NCI-H345 treated with DMSO at 0.1 percent for 48 hours (cell line): ENCODE data around the gene SGSH.

Experiments used
- DNase-seq: peaks from one replicate; lab custom pipeline; 2025; ENCODE audit not compliant: unreplicated experiment; lab: John Stamatoyannopoulos, UW

The SGSH gene

DNA sequence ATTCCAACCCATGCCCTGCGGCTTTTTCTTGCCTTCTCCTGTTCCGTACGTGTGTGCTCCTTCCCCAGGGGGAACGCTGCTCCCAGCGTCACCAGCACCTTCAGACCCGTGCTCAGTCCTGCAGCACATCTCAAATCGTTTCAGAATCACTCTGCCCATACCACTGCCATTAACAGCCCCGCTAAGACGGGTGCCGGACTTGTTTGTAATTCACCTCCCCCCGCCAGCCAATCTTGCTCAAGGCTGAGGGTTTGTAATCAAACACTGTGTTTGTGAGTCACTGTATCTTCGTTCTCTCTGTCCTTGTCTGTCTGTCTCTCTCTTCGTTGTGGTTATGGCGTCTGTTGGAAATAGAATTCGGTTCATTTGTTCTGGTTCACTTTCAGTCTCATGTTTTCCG lies 33.0 kb downstream of the SGSH start:
- no peak for DNase-seq

DNA sequence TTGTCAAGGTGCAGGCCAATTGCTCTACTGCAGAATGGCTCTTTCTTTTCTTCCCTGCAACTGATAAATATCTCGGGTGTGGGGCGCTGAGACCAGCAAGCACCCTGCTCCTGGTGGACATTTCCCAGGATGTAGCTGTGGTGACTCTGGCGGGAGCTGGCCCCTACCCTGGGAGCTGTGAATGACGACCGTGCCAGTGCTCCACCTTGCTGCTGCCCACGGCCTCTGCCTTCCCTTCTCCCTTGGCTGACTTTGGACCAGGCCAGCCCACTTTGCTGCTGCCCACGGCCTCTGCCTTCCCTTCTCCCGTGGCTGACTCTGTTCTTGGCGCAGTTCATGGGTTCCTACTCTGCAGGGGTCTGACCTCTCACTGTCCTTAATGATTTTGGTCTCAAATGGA lies 34.2 kb downstream of the SGSH start:
- no peak for DNase-seq

DNA sequence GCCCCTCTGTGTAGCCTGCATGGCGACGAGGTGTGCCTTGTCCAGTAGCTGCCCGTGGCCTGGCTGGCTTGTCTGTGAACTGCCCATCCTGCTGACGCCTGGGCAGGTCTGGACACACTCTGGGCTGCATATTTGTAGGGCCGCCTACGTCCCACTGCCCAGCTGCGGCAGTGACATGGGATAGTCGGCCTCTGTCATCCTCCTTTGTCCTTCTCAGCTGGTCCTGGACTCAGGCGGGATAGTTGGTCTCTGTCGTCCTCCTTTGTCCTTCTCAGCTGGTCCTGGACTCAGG lies 35.8 kb downstream of the SGSH start:
- DNase-seq = no peak

DNA sequence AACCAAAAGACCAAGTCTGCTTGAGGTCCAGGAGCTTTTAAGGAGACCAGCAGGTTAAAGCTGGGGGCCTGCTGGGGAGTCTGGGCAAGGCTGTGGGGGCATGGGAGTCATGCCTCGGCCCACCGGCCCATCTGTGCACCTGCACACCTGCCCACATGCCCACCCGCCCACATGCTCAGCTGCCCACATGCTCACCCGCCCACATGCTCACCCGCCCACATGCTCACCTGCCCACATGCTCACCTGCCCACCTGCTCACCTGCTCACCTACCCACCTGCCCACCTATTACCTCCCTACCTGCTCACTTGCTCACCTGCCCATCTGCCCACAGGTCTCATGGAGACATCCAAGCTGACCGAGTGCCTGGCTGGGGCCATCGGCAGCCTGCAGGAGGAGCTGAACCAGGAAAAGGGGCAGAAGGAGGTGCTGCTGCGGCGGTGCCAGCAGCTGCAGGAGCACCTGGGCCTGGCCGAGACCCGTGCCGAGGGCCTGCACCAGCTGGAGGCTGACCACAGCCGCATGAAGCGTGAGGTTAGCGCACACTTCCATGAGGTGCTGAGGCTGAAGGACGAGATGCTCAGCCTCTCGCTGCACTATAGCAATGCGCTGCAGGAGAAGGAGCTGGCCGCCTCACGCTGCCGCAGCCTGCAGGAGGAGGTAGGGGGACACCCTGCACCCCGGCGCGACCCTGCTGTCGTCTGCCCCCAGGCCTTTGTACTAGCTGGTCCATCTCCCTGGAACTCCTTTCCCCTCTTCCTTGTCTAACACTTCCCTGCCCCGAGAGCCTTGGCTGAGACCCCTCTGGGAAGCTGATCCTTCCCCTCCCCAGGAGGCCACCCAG lies 36.3 kb downstream of the SGSH start:
- DNase-seq = no peak

DNA sequence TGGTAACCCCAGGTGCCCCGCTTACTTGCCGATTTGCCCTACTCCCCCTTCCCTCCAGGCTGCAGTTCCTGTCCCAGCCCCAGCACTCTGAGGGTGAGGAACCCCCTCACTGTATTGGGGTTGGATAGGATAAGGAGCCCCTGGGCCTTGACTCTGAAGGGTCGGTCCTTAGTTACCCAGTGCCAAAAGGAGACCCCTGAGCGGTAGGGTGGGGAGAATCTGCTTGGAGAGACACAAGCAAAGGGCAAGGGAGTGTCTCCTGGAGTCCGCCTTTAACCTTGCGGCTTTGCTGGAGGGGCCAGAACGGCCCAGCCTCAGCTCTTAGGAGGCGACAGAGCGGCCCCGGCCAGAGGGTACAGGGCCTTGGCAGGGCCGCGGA lies 37.3 kb downstream of the SGSH start:
- DNase-seq = no peak

DNA sequence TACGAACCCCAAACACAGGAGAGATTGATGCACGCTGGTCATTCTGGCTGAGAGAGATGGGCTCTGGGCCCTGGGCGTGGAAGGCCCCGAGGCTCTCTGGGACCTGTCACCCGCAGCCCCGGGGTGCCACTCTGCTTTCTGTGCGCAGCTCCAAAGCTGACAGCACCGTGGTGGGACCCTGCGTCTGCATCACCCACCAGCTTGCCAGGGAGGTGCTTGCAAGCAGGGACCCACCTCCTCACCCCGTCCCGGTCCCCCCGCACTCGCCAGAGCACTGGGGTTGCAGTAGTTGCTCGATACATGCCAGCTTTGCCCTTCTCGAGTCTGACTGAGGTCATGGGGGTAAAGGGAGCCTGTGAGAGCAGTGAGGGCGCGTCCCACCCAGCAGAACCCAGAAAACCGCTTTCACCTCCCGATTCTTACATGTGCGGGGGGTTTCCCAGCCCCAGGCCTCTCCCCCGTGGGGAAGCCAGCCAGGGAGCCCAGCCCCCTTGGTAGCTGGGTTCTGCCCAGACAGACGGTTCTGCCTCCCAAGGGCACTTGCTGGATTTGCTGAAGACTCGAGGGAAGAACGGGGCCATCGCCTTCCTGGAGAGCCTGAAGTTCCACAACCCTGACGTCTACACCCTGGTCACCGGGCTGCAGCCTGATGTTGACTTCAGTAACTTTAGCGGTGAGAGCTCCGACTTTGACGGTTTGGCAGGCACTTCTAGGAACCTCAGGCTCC lies 37.9 kb downstream of the SGSH start:
- no peak for DNase-seq

DNA sequence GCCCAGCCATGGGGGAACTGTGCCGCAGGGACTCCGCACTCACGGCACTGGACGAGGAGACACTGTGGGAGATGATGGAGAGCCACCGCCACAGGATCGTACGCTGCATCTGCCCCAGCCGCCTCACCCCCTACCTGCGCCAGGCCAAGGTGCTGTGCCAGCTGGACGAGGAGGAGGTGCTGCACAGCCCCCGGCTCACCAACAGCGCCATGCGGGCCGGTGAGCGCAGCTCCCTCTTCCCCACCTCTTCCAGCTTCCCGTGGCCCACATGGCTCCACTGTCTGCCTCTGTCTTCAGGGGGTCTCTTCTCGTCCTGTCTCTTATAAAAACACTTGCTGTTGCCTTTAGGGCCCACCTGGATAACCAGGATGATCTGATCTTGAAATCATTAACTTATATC lies 38.7 kb downstream of the SGSH start:
- no peak for DNase-seq

DNA sequence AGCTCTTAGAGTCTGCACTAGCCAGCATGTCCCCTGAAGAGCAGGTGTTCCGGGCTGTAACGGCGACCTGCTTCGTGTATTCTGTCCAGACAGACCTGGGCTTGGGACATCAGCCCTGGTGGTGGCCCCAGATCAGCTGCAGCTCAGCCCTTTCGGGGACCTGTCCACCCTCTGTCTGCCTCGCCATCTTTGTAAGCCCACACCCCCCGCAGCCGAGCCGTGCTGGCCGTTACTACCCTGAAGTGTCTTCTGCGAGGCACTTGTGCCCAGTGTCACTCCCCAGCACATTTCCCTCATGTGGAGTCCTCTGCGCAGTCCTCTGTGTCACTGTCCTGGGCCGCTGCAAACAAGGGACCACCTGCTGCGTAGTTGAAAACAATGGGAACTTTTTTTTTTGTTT lies 39.9 kb downstream of the SGSH start:
- no peak for DNase-seq

DNA sequence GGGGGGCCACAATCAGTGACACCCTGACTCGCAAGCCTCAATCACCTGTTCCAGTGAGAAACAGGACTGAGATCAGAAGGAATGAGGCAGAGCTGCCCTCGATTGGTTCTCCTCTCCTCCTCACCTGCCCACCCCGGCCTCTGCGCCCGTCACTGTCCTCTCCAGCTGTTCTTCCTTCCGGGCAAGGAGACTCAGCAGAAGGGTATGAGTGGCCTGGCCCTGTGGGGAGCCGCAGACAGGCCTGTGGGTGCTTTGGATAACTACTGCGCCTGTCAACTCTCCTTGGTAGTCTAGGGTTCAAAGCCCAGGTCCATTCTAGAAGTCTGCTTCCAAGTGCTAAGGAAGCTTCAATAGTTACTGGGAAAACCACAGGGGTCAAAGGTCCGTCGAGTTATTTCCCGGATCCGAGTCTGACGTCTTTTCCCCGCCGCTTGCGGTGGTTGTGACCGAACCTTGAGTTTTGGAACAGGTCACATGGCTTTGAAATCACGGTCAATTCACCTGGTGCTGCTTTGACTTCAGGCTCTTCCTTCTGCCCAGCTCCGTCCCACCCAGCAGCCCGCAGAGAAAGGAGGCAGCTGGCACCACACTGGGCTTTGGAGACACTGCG lies 42.0 kb downstream of the SGSH start:
- DNase-seq = no peak

DNA sequence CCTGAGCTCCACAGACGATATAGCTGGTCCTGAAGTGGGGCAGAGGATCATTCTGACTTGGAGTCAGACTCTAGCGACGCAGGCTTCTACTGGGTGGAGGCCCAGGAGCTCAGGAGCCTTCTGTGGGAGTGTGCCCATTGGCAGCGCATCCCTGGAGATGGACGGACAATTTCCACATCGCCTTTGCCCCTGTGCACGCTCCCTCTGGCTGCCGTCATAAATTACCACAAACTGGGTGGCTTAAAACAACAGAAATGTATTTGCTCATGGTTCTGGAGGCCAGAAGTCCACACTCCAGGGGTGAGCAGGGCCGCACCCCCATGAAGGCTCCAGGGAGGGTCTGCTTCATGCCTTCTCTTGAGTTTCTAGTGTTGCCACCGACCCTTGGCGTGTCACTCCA lies 43.4 kb downstream of the SGSH start:
- no peak for DNase-seq

DNA sequence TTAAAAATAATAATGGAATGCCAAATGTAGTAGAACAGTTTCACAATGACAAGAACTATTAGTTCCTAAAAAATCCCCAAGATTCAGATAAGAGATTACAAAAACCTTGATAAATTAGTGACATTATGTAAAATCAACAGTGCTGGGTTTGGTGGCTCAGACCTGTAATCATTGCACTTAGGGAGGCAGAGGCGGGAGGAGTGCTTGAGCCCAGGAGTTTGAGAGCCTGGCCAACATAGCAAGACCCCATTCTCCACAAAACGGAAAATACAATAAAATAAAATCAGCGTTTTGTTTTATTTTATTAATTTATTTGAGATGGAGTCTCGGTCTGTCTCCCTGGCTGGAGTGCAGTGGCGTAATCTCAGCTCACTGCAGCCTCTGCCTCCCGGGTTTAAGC lies 46.2 kb downstream of the SGSH start:
- DNase-seq = no peak

DNA sequence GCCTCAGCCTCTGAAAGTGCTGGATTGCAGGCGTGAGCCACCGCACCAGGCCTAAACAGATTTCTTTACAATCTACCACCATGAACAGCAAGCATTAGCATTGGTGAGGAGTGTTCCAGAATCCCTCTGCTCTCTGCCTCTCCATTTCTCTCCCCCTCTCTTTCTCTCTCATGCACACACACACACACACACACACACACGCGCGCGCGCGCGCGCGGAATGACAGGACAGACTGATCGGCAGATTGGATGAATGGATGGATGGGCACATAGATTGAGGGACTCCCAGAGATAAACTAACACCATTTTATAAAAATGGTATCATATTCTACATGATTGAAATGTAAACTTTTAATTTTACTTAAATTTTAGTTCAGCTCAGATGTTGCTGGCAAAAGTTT lies 47.0 kb downstream of the SGSH start:
- DNase-seq = no peak

DNA sequence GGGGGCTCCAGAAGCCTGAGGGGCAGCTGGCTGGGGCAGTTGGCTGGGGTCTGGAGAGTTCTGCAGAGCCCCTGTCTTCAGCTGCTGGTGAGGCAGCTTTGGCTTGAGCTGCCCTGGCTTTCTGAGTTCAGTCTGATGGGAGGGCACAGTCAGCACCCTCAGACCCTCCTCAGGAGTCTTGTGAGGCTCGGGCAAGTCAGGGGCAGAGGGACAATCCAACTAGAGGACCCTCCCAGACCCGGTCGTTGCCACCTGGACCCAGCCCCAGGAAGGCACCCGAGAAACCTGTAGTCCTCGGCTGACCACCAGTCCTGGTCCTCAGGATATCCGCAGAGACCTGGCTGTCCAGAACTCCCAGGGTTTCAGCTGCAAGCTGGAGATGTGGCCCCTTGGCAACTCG lies 48.5 kb downstream of the SGSH start:
- DNase-seq = no peak

DNA sequence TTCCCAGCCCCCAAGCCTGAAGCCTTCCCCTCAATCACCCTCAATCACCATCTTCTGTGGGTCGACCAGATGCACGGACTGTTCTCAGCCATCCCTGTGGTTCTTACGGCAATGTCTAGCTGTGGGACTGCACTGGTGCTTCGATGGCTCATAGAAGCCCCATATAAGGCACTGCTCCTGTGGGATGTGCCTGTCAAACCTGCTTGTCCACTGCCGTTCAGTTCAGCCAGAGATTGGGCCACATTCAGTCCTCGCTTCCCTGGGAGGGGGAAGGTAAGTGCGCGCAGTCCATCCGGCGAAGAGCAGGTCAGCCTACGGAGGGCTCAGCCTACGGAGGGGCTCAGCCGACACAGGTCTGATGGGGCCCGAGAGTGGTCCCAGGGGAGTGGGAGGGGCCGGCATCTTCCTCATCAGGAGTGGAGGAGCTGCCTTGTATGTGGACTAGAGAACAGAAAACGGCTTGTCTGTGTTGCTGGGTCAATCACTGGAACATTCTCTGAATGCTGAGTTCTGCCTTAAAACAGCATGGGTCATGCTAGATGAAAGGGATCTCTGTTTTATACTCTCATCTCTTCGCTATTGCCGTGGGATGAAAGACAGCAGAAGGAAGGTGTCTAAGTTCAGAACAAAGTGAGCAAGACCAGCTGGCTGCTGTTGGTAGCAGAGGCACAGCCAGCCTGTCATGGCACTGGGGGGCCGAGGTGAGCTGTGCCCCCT lies 50.2 kb downstream of the SGSH start, which contains the start of gene CARD14:
Gene CARD14 (plus strand): TSS at position 247 of the 717 bp plus-strand sequence. CDS start 11,409 bp downstream, outside the sequence.
- no peak for DNase-seq

DNA sequence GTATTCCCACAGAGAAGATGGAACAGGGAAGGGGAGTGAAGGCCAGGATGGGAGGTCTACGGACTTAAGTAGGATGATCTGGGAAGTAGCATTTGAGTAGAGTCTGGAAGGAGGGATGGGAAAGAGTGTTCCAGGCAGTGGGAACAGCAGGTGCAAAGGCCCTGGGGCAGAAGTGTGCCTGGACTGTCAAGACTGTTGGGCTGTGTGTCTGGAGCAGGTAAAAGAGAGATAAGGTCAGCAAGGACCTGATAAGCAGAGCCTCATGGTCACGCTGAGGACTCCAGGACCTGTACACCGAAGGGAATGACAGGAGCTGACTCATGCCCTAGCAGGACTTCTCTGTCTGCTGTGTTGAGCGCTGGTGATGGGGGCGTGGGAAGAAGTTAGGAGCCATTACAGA lies 51.0 kb downstream of the SGSH start:
- DNase-seq = no peak

DNA sequence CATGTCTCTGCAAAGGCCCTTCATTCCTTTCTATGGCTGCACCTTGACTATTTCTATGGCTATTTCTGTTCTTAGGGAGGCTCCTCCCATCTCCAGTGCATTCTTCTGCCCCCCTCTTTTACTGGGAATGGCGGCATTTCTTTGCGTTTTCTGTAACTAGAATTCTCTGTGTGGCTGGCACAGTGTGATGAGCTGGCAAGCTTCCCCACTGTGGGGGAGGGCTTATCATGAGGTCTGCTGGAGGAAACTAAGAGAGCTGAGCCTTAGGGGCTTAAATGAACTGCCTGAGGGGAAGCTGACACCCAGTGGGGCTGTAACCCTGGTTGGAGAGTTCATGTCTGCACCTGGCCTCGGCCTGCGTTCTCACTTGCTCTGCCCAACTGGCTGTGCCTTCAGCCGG lies 51.8 kb downstream of the SGSH start:
- no peak for DNase-seq

DNA sequence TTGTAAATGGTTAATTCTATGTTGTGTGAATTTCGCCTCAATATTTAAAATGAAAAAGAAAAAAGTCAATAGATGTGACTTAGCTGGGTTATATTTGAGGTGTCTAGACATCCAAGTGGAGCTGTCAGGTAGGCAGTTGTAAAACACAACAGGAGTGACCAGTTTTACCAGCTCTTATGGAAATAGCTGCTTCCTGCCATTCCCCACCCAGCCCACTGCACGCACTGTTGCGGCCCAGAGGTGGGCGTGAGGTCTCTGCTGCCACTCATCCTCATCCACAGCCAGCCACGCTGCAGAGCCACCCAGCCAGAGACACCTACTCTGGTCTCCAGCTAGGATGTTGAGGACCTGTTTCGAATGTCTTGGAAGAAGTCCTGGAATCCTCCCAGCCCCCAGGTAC lies 53.7 kb downstream of the SGSH start:
- DNase-seq = no peak

DNA sequence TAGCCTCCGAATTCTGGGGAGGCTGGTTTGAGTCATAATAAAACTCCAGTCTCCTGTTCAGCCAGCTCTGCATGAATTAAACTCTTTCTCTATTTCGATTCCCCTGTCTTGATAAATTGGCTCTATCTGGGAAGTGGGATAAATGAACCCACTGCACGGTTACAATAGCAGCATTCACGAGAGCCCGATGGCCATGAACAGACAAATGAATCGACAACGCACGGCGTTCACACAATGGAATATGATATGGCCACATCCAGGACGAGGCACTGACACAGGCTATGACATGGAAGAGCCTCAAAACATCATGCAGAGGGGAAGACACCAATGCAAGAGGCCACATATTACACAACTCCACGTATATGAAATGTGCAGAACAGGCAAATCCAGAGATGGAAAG lies 55.9 kb downstream of the SGSH start:
- DNase-seq = no peak

DNA sequence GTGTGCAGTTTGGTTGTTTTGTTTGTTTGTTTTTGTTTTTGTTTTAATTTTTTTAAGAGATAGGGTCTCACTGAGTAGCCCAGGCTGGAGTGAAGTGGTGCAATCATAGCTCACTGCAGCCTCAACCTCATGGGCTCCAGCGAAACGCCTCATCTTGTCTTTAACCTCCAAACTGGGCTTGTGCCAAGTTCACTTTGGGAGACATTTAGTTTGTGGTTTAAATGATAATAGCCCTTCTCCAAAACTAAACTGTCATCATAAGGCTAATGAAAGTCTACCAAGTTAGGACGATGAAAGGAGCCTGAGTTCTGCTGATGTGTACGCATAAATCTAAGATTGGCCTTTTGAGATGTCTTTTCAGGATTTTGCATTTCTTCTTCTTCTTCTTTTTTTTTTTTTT lies 56.8 kb downstream of the SGSH start:
- no peak for DNase-seq

DNA sequence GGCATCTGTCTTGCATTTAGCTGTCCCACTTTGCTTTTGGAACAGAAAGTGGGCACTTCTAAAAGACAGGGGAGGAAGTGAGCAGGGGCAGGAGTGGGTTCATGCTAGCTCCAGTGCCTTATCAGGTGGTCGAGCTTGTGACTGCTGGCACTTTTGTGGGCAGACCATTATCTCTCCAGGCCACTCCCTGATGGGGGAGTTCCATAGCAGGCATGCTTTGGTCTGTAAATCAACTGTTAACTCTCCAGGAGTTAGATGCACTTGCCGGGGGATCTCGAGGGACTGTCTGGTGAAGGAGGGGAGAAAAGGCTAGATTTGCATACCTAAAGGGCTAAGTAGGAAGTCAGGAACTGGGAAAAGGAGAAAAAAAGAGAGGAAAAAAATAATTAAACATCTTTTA lies 59.6 kb downstream of the SGSH start:
- DNase-seq = no peak
